Activated CD4-positive, alpha-beta T cell treated with anti-CD3 and anti-CD28 coated beads for 4 hours (primary cell): ENCODE data around the gene AGT.
"Not testable (repeated sequence)": the region's sequence is repeated elsewhere in the genome, so short reads cannot be mapped to it uniquely, and the experiment has no call there.

Experiments
- DNase-seq, 2 donors: peaks; one replicate each; pipeline ENCODE4 v3.0.0-alpha.2; 2020

The AGT gene

DNA sequence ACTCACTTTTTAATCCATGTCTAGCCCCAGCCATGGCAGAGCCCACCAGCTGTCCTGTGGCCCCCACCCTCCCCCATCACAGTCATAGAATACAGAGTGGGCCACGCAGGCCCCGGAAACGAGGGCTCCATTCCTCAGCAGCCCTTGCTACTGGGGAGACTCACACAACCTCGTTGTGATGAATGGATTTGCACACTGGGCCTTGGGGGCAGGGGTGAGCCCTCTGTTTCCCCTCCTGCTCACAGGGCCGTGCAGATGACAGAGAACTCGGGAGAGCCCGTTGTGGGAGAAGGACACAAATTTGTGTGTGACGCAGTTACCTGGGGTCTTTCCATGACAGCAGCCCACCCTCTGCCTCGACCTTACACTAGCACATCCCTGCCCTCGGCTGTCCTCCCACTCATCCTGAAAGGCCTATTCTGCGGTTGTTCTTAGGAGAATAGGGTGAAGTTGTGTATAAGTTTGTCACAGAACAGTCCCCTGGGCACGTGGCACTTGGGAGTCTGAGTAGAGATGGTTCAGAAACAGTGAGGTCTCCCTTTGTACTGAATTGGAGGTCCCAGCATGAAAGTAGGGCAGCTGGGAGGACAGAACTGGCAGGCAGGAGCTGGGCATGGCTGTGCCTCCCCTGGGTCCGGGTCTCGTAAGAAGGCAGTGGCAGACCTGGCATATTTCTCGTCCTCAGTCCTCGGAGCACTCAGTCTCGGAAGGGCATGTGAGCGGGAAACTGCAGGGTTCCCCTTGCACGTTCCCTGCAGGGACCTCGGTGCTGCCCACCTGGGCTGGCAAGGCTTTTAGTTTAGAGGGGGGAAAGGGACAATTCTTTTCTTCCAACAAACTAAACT lies 6.8 kb downstream of the AGT start:
- no peak for DNase-seq

DNA sequence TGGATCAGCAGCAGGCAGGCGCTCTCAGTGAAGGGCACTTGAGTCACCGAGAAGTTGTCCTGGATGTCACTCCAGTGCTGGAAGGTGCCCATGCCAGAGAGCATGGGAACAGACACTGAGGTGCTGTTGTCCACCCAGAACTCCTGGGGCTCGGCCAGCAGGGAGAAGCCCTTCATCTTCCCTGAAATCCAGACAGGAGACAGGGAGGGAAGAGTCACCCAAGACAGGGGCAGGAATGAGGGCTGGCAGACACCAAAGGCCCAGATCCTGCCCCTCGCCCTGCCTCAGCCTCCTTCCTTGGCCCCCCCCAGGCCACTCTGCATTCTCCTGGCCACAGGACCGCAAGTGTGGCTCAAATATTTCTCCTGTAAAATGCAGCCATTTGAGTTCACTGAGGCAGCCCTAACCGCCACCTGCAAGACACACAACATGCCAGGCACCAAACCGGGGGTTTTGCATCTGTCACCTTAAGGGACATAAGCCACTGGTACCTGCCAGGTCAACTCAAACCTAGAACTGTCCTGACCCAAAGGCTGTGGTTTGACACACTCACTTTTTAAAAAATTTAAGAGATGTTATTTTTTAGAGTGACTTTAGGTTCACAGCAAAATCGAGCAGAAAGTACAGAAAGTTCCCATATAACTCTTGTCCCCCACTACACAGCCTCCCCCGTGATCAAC lies 7.8 kb downstream of the AGT start:
- DNase-seq = no peak

DNA sequence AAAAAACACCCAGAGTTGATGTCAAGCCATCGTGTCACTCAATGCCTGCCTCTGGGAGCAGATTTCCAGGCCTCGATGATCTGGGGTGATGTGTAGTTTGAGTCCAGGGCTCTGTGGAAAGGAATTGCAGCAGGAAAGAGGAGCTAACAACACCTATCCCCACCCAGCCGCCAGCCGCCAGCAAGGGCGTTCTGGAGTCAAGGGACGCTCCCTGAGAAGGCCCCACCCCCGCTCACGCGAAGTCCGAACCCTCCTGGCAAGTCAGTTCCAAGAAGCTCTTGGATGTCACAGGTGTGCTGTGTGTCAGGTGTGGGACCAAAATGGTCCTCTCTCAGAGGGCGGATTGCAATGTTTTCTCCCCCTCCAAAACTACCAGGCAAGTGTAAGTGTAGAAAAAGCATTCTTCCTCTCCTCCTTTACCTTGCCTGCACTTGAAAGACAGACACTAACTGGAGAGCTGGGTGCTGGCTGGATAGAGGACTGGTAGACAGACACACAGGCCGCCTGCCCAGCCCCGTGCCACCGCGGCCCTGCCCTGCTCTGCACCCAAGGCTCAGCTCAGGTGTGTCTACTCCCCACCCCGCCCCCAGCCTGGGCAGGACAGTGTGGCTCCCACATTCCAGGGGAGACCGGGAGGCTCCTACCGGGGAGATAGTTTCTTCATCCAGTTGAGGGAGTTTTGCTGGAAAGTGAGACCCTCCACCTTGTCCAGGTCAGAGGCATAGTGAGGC lies 8.5 kb downstream of the AGT start:
- no peak for DNase-seq

DNA sequence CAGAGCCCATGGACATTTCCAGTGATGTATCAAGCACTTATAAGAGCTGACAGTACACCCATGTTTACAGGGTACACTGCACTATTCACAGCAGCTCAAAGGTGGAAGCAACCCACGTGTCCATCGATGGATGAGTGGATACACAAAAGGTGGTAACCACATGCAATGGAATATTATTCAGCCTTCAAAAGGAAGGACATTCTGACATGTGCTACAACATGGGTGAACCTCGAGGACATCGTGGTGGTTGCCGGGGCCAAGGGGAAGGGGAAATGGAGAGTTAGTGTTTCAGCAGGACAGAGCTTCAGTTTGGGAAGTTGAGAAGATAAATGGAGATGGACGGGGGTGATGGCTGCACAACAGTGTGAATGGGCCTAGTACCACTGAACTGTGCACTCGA lies 9.1 kb downstream of the AGT start:
- DNase-seq = no peak

DNA sequence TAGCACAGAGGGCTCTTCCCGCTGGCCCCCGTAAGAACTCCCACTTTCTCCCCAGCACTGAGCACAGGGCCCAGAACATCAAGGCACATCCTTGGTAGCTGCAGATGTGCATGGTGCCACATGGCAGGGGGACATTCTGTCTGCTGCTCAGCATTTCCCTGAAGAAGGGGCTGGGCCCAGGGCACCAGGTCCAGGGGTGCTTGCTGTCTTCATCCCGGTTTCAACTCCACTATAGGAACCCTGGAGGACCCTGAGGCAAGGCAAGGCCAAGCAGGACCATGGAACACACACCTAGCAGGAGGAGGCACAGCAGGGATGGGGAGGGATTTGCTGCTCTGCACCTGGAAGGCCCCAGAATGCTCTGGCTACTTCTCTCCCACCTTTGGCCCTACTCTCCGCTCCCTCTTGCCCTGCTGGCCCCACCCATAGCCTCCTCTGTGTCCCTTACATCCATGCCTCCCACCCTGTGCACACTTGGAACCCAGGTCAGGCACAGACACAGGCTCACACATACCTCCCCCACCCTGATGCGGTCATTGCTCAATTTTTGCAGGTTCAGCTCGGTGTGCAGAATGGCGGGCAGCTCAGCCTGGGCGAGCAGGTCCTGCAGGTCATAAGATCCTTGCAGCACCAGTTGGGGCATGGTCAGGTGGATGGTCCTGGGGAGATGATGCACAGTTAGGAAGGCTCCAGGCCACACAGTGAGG lies 10.1 kb downstream of the AGT start:
- no peak for DNase-seq

DNA sequence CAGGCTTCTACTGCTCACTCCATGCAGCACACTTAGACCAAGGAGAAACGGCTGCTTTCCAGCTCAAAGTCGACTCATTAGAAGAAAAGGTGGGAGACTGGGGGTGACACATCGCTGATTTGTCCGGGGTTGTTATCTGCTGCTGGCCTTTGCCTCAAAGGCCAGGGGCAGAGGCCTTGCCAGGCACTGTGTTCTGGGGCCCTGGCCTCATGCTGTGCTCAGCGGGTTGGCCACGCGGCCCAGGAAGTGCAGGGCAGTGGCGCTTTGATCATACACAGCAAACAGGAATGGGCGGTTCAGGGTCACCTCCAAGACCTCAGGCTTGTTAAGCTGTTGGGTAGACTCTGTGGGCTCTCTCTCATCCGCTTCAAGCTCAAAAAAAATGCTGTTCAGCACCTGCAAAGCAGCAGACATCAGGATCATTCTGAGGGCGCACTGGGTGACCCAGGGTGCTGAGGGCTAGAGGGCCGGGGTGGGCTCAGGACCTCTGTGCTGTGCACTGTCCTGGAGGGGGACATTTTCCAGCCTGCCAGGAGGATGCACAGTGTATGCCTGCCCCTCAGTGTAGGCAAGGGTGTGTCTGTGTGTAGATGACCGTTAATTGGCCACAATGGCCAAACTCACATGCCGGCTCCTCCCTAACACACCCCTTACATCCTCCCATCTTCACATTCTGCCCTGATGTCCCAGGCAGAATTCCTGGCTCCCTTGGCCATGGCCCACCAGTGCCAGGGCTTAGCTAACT lies 10.8 kb downstream of the AGT start:
- DNase-seq = no peak

DNA sequence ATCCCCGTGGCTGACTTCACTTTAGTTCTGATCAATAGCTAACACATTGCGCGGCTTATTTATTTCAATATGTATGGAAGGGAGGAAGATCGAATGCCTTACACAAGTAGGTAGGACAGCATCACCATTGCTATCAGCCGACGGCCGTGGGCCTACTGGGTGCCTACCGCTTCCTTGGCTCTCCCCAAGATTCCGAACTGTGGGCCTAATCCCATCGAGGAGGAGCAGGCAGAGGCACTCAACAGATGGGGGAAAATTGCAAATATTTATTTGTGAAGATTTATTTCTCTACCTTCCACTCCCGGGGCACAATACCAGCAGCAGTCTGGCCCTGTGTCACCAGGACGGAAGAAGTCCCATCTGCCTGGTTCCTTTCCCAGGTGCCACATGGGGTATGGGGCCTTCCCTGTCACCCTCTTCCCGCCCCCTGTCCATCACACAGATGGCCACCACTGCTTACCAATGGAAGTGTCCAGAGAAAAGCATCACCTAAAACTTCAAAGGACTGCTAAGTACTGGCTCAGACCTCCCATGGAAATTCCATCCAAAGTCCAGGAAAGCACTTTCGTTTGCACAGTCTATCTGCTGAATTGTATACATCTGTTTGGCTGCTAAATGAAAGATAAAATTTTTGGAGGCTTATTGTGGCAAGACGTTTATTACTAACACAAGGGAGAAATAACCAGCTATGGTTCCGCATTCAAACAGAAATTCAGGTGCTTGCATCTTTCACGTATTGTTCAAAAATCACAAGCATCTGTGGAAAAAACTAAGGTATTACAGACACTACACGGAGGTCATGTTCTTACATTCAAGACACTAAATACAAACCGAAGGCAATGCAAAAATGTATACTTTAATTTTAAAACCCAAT lies 11.8 kb downstream of the AGT start:
- DNase-seq = no peak

DNA sequence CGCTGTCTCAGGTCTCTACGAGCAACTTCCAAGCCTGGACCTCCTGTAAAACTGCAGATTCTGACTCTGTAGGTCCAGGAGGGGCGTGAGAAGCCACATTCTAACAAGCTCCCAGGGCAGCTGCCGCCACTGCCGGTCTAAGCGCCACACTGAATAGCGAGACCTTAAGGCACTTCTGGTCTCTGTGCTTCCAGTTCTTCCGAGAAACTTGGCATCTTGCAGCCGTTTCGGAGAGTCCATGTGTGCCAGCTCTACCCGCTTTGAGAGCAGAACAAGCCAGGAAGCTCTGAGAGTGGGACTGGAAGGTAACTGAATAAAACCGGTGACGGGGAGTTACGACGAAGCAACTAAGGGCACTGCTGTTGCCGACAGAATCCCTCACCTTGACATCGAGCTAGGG lies 12.5 kb downstream of the AGT start:
- no peak for DNase-seq

DNA sequence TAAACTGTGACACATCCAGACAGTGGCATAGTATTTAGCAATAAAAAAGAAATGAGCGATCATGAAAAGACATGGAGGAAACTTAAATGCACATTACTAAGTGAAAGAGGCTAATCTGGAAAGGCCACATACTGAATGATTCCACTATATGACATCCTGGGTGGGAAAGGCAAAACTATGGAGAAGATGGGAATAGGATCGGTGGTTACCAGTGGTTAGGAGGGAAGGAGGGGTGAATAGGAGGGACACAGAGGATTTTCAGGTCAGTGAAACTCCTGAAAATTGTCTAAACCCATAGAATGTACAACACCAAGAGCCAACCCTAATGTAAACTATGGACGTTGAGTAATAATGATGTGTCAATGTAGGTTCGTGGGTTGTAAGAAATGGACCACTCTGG lies 13.8 kb downstream of the AGT start:
- no peak for DNase-seq

DNA sequence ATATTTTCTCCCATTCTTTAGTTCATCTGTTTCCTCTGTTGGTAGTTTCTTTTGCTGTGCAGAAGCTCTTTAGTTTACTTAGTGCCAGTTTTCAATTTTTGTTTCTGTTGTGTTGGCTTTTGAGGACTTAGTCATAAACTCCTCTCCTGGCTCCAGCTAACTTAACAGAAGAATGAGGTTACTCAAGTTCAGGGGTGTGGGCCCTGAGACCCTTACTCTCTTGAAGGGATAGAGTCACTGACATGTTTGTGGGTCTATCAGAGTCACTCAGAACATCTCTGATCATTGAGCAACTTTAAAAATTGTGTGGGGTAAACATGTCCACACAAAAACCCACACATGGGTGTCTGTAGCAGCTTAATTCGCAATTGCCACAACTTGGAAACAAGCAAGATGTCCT lies 14.2 kb downstream of the AGT start:
- no peak for DNase-seq

DNA sequence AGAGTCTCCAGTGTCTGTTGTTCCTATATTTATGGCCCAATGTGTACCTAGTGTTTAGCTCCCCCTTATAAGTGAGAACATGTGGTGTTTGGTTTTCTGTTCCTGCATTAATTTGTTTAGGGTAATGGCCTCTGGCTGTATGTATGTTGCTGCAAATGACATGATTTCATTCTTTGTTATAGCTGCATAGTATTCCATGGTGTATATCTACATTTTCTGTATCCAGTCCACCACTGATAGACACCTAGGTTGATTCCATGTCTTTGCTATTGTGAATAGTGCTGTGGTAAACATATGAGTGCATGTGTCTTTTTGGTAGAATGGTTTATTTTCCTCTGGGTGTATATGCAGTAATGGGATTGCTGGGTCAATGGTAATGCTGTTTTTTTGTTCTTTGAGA lies 15.0 kb downstream of the AGT start:
- not testable (repeated sequence) for DNase-seq

DNA sequence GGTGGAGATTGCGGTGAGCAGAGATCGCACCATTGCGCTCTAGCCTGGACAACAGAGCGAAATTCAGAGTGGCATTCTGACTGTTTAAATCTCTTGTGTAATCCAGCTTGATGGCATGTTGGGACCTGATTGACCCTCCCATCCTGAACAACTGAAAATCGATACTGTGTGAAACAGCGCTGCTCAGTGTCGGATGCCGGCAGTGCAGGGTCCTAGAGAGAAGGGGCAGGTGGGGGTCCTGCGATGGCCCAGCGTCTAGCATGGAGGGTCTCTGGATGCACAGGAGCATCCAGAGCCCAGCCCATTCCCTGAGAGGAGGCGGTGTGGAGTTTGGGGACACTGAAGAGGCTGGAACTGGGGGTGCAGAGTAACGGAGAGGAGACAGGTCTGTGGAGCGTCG lies 15.8 kb downstream of the AGT start:
- no peak for DNase-seq

DNA sequence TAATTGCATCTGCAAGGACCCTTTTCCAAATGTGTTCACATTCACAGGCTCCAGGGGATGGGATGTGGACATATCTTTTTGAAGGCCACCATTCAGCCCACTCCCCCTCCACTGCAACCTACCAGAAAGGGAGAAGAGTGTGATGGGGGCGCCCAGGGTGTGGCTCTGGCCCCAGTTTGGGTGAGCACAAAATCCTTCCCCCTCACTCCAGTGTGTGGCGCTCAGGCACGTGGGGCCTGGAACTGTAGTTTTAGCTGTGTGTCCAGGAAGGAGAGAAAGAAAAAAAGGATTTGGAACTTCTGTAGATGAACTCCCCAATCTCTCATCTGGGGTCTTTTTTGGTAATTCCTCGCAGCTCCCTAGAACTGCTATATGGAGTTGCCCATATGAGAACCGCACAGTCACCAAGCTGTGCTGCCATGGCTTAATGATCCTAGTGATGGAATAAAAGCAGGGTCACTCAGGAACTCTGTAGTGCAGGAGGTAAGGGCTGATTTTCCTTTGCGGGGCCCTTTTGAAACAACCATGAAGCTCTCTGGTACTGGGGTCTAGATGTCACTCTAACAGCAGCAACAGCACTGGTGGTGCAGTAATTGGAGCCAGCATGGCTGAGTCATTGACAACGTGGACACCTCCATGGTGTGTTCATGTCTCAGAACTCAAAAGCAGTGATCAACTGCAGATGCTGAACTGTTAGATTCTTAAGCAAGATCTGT lies 17.0 kb downstream of the AGT start:
- DNase-seq = no peak

DNA sequence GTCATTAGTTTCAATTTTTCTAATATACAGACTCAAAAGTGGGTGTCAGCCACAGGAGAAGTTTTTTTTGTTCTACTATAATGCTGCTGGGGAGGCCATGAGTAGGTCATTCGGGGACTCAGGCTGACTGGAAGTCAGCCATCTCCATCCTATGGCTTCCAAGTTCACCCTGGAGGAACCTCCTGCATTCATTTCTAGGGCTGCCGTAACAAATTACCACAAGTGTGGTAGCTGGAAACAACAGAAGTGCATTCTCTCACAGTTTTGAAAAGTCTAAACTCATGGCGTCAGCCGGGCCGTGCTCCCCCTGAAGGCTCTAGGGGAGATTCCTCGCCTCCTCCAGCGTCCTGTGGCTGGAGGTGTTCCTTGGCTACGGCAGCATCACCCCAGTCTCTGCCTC lies 17.7 kb downstream of the AGT start:
- DNase-seq = no peak

DNA sequence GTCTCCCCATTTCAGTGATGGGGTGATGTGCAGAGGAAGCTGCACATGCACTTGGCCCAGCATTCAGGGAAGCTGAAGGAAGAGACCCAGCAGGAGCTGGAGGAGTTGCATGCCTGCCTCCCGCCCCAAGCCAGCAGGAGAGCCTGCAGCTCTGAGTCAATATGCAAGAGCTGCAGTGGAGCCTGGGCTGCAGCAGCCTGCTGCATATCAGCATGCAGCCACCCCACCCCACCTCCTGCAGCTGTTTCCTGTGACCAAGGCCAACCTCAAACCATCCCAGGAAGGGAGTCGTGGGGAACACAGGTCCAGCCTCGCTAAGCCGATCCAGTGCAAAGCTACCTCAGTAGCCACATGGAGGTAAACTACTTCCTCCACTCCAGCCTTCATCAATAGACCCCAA lies 18.9 kb downstream of the AGT start:
- DNase-seq = no peak

DNA sequence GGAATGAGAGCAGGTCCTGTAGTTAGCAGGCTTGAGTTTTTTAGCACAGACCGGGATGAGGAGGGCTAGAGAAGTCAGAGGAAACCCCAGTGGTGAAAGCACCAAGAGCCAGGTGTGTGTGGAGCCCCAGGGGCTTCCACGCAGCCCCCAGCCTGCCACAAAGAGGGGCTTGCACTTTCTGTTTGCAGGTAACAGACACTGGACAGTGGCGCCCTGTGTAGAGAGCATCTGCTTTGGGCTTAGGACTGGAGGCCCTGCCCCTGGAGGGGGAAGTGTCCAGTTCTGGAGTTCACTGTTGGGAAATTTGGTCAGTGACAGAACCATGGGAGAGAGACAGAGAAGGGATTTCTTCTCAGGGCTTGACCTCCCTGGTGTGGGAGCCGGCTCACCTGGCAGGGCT lies 19.5 kb downstream of the AGT start:
- DNase-seq = no peak

DNA sequence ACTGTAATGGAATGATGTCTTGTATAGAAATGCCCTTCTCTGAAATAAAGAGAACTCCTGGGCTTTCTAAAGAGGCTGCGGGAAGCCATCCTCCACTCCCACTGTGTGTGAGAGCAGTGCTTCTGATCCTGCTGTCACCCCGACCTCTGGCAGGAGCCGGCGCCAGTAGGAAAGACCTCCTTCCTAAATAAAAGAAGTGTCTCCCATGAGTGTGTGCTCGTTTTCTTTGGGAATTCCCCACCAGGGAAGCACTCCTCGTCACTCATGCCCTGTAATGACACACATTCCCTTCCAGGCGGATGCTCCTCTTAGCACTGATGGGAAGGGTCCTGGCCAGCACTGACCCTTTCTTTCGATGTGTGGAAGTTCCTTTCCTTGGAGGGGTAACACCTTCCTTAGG lies 20.1 kb downstream of the AGT start:
- DNase-seq = no peak

DNA sequence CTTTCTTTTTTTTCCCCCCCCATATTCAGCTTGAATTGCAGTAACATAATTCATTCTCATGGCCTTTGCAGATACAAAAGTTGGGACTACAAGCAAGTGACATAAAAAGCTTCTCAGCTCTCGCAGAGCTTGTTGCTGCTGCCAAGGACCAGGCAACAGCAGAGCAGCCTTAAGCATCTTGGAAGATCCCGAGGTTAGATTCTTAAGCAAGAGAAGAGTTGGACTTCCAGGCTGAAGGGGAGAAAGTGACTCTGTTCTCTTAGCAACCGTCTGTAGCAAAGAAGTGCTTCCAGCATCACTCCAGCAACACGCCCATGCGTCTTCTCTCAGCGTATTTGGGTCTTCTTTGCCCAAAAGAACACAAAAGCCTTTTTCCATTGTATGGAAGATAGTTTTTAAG lies 20.7 kb downstream of the AGT start:
- no peak for DNase-seq

DNA sequence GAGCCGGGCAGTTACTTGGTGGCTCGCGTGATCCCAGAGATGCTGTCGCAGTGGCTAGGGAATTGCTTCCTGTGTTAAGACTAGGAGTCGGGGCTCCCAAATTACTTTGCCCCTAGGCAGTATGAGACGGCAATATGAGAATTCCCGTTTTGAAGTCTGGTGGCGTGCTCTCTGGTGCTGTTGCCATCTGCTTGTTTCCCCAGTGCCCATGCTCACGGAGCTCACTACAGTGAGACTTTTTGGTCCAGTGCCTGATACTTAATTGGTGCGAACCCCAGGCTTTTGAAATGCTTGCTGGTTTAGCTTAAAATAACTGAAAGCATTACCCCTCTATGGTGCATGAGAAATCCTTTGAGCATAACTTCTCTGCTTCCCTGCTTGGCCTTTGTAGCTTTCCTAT lies 22.3 kb downstream of the AGT start:
- DNase-seq = no peak

DNA sequence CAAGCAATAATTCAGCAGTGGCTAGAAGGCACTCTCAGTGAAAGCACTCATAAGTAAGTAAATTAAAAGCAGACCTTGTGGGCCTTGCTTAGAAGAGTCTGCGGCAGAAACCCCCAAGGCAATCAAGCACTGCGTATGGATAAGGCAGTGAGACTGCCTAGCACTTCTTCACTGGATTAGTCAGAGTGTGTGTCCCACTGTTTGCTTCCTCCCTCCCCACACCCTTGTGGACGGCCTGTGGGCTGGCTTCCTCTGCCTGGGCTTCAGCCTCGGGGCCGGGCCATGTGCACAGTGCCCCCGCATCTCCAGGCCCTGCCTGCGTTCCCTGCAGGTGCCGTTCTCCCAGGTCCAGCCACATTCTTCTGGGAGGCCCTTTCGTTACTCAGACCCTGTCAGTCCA lies 23.8 kb downstream of the AGT start:
- no peak for DNase-seq

DNA sequence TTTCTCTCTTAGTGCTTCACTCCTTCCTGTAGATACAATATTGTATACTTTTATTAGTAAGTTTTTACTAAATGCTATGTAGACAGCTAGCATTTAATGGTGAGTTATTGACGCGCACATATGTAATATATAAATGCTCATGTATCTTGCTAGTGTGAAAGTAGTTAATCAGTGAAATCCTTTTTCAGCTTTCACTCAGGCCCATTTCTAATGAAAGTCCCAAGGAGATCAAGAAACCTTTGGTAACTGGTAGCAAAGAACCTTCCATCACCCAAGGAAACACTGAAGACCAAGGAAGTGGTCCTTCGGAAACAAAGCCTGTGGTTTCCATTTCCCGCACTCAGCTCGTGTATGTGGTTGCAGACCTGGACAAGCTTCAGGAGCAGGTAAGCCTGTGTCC lies 27.2 kb downstream of the AGT start:
- no peak for DNase-seq
